Spinal cord (tissue), 10 donors: ENCODE measurements around the gene ISLR. TPM values are rescaled to one million over a fixed set of nuclear protein-coding genes. Genes with fewer than 3 reads are reported as not detected.

Experiments used
- DNase-seq, 6 donors: peaks; one replicate each; pipeline versions ENCODE4 v3.0.0 to v3.0.0-alpha.2; 2013 to 2015; ENCODE audit warnings: low spot score in 6 of 6, low read depth in 4 of 6
- H3K27ac ChIP-seq: one replicate; pipeline ENCODE4 v1.5.1; 2013; ENCODE audit warnings: low read depth, low read length, control low read depth
- H3K27me3 ChIP-seq: one replicate; pipeline ENCODE4 v1.6.1; 2013; ENCODE audit warnings: low read length; ENCODE audit not compliant: control insufficient read depth, insufficient read depth
- H3K36me3 ChIP-seq: one replicate; pipeline ENCODE4 v1.6.1; 2013; ENCODE audit warnings: low read length; ENCODE audit not compliant: control insufficient read depth, insufficient read depth
- H3K4me1 ChIP-seq: one replicate; pipeline ENCODE4 v1.6.1; 2013; ENCODE audit warnings: low read length; ENCODE audit not compliant: control insufficient read depth, insufficient read depth
- H3K4me3 ChIP-seq: one replicate; pipeline ENCODE4 v1.5.1; 2013; ENCODE audit warnings: low read depth, low read length, control low read depth
- H3K9me3 ChIP-seq: one replicate; pipeline ENCODE4 v1.6.1; 2013; ENCODE audit warnings: low read length; ENCODE audit not compliant: control insufficient read depth, insufficient read depth
- WGBS: methylation state at CpG from one replicate; pipeline ENCODE4 v1.1.5; 2013; ENCODE audit warnings: missing lambda C conversion rate; ENCODE audit not compliant: insufficient coverage; 5-methylcytosine and 5-hydroxymethylcytosine counted together
- polyA plus RNA-seq, 2 donors: library from polyadenylated mRNA; unstranded; fragments of 120-200 nt; gene quantifications; one replicate each; pipeline ENCODE4 v1.2.1, GENCODE V29; 2013; ENCODE audit not compliant: insufficient read length in 2 of 2
- small RNA-seq: library from RNA; depleted of rRNA; stranded (forward); fragments of <200 nt; gene quantifications from one replicate; pipeline ENCODE3, GENCODE V24; 2014; ENCODE audit warnings: low replicate concordance
- total RNA-seq, 2 donors: library from RNA; depleted of rRNA in 1 of 2; stranded (reverse); fragments of 120-200 nt in 1 of 2; fragments of >200 nt in 1 of 2; gene quantifications; one replicate each; pipeline versions ENCODE4 v1.2.3 to v1.2.4, GENCODE V29; 2013 to 2014
- donor health status: healthy.

The ISLR gene
- total and polyA plus RNA-seq, 4 donors = 59.5 to 391 (median 138) TPM

DNA sequence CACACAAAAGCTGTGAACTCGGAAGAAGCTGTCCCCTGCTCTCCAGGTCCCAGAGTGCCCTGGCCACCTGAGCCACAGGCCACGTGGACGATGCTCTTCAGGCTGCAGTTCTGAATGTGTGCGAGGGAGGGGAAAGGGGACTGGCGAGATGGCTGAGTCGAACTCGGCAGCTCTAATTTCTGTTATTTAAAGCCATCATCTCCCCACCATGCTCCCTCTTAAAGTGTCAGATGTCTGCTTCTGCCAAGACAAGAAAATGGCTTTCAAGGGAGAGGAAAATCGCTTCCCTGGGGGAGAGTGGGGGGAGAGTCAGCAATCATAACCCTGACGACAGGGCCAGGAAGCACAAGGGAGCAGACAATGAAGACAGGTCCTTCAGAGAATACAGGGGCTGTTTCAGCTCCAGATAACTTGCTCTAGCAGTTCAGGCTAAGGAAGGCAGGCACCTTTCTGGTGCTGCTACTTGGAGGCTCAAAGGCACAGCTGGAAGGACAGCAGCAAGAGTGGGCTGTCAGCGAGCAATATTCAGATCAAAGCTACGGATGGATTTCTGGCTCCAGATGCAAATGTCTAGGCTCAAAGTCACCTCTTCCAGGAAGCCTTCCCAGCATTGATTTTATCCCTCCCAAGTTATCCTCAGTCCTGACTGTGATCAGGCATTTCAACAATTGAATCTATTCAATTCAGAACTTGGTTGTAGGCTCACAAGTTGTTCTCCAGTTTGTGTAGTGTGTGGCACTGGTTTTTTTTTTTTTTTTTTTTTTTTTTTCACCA is 47.2 kb downstream of the ISLR start:
- H3K27me3 ChIP-seq = peaks cover 2% of the 10 kb centered on the region
- H3K27ac ChIP-seq = no peak overlapping the region
- H3K9me3 ChIP-seq = no peaks in the 10 kb centered on the region
- peaks cover 41% of the 10 kb centered on the region for H3K4me1 ChIP-seq
- 63% methylated on average over 6 of the region's 11 CpGs for WGBS
- DNase-seq = peak in 1 of 6 donors; percentile 61
- no peak overlapping the region for H3K4me3 ChIP-seq
- H3K36me3 ChIP-seq = no peaks in the 10 kb centered on the region

DNA sequence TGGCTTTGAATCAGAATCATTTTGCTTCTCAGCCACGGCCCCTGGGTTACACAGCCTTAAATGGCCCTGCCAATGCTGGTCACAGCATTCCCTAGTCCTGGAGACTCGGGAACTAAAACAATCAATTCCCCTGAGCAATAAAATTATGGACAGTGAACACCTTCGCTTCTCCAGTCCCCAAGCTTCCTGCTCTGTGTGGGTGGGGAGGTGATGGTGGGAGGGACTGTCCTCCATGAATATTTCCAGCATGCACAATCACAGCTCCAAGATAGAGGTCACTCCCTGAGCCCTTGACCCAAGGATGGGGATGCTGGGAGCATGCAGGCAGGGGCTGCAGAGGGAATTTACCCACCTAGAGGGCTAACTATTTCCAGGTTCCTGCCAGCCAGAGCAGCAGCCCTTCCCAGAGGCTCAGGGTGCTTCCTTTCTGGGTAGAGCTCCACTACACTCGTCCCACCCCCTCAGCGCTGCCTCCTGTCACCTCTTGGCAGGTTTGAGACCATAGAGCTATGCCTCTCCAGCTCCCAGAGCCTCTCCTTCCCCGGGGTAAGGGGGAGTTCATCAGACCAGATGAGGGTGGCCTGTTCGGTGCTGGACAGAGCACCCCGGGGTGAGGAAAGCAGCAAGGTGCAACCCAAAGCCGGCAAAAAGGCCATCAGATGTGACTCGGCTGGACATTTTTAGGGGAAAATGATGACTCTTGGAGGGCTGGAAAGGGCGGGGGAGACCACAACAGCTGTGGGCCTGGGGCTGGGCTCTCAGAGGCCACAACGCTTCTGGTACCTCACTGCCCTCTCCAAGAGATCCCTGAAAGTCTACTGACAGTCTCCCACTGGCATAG is 48.1 kb downstream of the ISLR start:
- peaks cover 2% of the 10 kb centered on the region for H3K27me3 ChIP-seq
- H3K4me1 ChIP-seq = peaks cover 41% of the 10 kb centered on the region
- WGBS = 62% methylated on average over 6 of the region's 12 CpGs
- H3K9me3 ChIP-seq = no peaks in the 10 kb centered on the region
- no peaks in the 10 kb centered on the region for H3K36me3 ChIP-seq
- DNase-seq = no peak
- H3K27ac ChIP-seq = no peak overlapping the region
- H3K4me3 ChIP-seq = no peak overlapping the region

- WGBS = no CpG with 5 or more reads among the region's 25 CpGs
- no peak overlapping the region for H3K27ac ChIP-seq
- peak in 2 of 6 donors; percentile 74 to 85 for DNase-seq
- no peaks in the 10 kb centered on the region for H3K36me3 ChIP-seq
- H3K27me3 ChIP-seq = peaks cover 2% of the 10 kb centered on the region
- peaks cover 41% of the 10 kb centered on the region for H3K4me1 ChIP-seq
- no peak overlapping the region for H3K4me3 ChIP-seq
- H3K9me3 ChIP-seq = no peaks in the 10 kb centered on the region
Measured at GRCh38 chr15:74222240-74223119, 49.0 kb downstream of the ISLR start.

GRCh38 chr15:74225928-74226327 is 52.4 kb downstream of the ISLR start:
- Histone ChIP-seq H3K9me3 (no peaks in the 10 kb centered on the region), H3K4me1 (peaks cover 59% of the 10 kb centered on the region), H3K27me3 (peaks cover 2% of the 10 kb centered on the region), H3K36me3 (no peaks in the 10 kb centered on the region), H3K4me3 (no peak overlapping the region), H3K27ac (no peak overlapping the region)
- DNase-seq = no peak
- WGBS = 62% methylated on average over 3 of the region's 5 CpGs

Small RNA genes within 50 kb of the gene (small RNA-seq; reads per million reads assigned to genes)
- gene RF00017 = not detected

Other genes starting within 250 kb of the ISLR start
- gene LOXL1, start 247.2 kb upstream of the ISLR start, total RNA-seq = 10 to 100 TPM in 1 of 2 donors, 1 to 10 TPM in 1; 7.9 to 48.2 TPM
- 10 to 100 TPM; 20.5 to 25.3 TPM for gene LOXL1, start 247.2 kb upstream of the ISLR start, polyA plus RNA-seq
- gene STOML1, start 181.4 kb upstream of the ISLR start, total RNA-seq = 10 to 100 TPM; 26.8 to 32.0 TPM
- gene STOML1, start 181.4 kb upstream of the ISLR start, polyA plus RNA-seq = 10 to 100 TPM; 57.5 to 57.9 TPM
- gene PML, start 179.0 kb upstream of the ISLR start, total RNA-seq = 10 to 100 TPM; 13.5 to 14.6 TPM
- 10 to 100 TPM; 25.4 to 29.4 TPM for gene PML, start 179.0 kb upstream of the ISLR start, polyA plus RNA-seq
- under 1 TPM; 0.28 to 0.59 TPM for gene GOLGA6A, start 91.2 kb upstream of the ISLR start, total RNA-seq
- under 1 TPM in 1 of 2 donors, not detected in 1; 0.21 TPM for gene GOLGA6A, start 91.2 kb upstream of the ISLR start, polyA plus RNA-seq
- 1 to 10 TPM; 5.2 to 7.1 TPM for gene ISLR2, start 43.1 kb upstream of the ISLR start, total RNA-seq
- 10 to 100 TPM; 15.4 to 16.7 TPM for gene ISLR2, start 43.1 kb upstream of the ISLR start, polyA plus RNA-seq
- 10 to 100 TPM in 1 of 2 donors, 1 to 10 TPM in 1; 9.4 to 69.0 TPM for gene STRA6, start 29.1 kb downstream of the ISLR start, total RNA-seq
- gene STRA6, start 29.1 kb downstream of the ISLR start, polyA plus RNA-seq = 10 to 100 TPM; 14.8 to 45.5 TPM
- 1 to 10 TPM in 1 of 2 donors, under 1 TPM in 1; 0.99 to 7.4 TPM for gene CCDC33, start 62.6 kb downstream of the ISLR start, total RNA-seq
- 1 to 10 TPM; 2.3 to 3.0 TPM for gene CCDC33, start 62.6 kb downstream of the ISLR start, polyA plus RNA-seq
- gene CYP11A1, start 193.9 kb downstream of the ISLR start, total RNA-seq = 1 to 10 TPM in 1 of 2 donors, under 1 TPM in 1; 0.89 to 1.9 TPM
- 1 to 10 TPM; 1.7 to 2.1 TPM for gene CYP11A1, start 193.9 kb downstream of the ISLR start, polyA plus RNA-seq